Activated CD4-positive, alpha-beta T cell treated with anti-CD3 and anti-CD28 coated beads, Interleukin-2, amount 50 U/mL, for 4 hours (primary cell): Measurements from ENCODE around the gene TP53I11.

Source experiments
- DNase-seq, 2 experiments: peaks; one replicate each; pipeline ENCODE4 v3.0.0-alpha.2; 2020

TP53I11 gene

GRCh38 chr11:44911029-44911814 is 39.5 kb downstream of the TP53I11 start:
- peak; percentile 80 to 84 for DNase-seq

GRCh38 chr11:44910591-44910990 is 40.1 kb downstream of the TP53I11 start:
- DNase-seq: no peak

GRCh38 chr11:44909557-44909956 is 41.1 kb downstream of the TP53I11 start:
- no peak for DNase-seq

- DNase-seq: no peak
These were observed 44.0 kb downstream of the TP53I11 start for GRCh38 chr11:44906649-44907048.

GRCh38 chr11:44905131-44905866 is 45.4 kb downstream of the TP53I11 start:
- no peak for DNase-seq

- DNase-seq: no peak
These were observed 46.2 kb downstream of the TP53I11 start for GRCh38 chr11:44904261-44905020.

GRCh38 chr11:44903518-44903917 is 47.2 kb downstream of the TP53I11 start:
- no peak for DNase-seq

- no peak for DNase-seq
These were observed 47.6 kb downstream of the TP53I11 start for GRCh38 chr11:44903035-44903434.

- DNase-seq: no peak
These were observed 48.9 kb downstream of the TP53I11 start for GRCh38 chr11:44901786-44902185.

GRCh38 chr11:44901120-44901633 is 49.5 kb downstream of the TP53I11 start:
- no peak for DNase-seq

- DNase-seq: peak in 1 of 2 experiments; percentile 8
These were observed 50.7 kb downstream of the TP53I11 start for GRCh38 chr11:44899959-44900358.

GRCh38 chr11:44893846-44894617 is 56.7 kb downstream of the TP53I11 start:
- DNase-seq: peak; percentile 43 to 48

- no peak for DNase-seq
These were observed 57.3 kb downstream of the TP53I11 start for GRCh38 chr11:44893308-44893822.

GRCh38 chr11:44892843-44893242 is 57.8 kb downstream of the TP53I11 start:
- DNase-seq: no peak

- DNase-seq: no peak
These were observed 61.4 kb downstream of the TP53I11 start for GRCh38 chr11:44889266-44889665.

- DNase-seq: no peak
These were observed 63.0 kb downstream of the TP53I11 start for GRCh38 chr11:44887636-44888035.

GRCh38 chr11:44886790-44887140 is 63.9 kb downstream of the TP53I11 start:
- DNase-seq: no peak

- DNase-seq: no peak
These were observed 64.5 kb downstream of the TP53I11 start for GRCh38 chr11:44885919-44886789.

- DNase-seq: no peak
These were observed 65.4 kb downstream of the TP53I11 start for GRCh38 chr11:44885065-44885810.

- no peak for DNase-seq
These were observed 66.6 kb downstream of the TP53I11 start for GRCh38 chr11:44884056-44884455.

GRCh38 chr11:44883277-44883676 is 67.4 kb downstream of the TP53I11 start:
- DNase-seq: no peak
